CD1c-positive myeloid dendritic cell (primary cell): ENCODE results near the gene SAMD15.
A peak's percentile ranks its signal among the peaks of the same experiment; 100 is the strongest.
"Not testable (repeated sequence)": the region's sequence is repeated elsewhere in the genome, so short reads cannot be mapped to it uniquely, and the experiment has no call there.

Experiments used
- DNase-seq: peaks from one replicate; pipeline ENCODE4 v3.0.0-alpha.2; 2016; ENCODE audit errors: extremely low spot score

Gene SAMD15

DNA sequence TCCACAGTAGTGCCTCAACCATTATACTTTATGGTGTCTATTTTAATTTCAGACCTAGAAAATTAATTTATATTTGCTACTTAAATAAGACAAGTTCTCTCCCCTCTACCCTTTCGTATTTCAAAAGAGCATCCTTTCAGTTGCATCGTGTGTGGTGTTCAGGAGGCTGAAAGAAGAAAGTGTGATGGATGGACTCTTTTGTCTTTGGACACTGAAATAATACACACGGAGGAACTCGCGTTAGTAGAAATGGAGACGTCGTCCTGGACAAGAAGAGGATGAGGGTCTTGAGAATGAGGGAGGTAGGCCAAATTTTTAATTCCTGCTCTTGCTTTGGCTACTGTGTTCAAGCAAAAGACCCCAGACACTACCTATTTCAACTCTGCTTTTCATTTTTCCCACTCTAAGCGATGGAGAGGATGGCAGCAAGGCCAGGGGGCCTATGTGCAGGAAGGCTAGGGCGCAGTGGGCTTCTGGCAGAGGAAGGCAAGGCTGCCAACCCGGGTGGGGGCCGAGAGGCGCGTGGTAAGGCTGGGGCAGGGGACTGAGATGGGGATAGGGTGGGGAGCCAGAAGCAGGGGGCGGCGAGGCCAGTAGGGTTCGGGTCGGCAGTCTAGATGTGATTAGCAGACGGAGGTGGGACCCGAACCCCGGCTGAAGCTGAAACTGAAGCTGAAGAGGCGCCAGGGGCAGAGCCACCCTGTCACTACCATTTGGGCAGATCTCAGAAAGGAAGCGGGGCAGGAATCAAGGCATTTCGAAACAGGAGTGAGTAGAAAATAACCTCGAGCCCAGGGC, 1.0 kb upstream of the SAMD15 start:
- peak; percentile 28 for DNase-seq

DNA sequence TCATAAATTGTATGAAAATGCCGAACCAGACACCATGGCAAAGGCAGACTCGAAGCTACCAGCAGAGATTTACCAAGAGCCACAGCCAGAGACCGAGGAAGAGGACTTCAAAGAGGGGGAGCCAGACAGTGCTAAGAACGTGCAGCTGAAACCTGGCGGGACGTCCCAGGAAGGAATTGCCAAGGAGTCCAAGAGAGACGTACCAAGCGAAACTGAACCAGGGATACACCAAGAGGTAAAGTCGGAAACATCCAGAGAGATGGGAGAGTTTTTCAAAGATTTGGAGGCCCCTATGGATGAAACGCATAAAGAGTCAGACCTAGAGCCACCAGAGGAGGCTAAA, 294 bp downstream of the SAMD15 start:
- no peak for DNase-seq

DNA sequence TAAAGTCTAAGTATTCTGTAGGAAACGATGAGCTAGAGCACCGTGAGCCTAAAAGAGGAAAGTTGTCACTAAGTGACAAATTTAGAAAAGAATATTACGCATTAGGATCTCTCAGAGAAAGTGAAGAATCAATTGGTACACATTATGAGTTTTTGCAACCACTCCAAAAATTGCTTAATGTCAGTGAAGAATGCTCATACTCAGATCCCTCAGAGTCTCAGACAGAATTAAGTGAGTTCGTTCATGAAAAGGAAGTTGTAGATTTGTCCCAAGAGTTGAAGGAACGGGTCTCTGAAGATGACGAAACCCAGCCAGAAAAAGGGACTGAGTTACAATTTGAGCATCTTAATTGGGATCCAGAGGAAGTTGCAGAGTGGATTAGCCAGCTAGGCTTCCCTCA, 1.5 kb downstream of the SAMD15 start:
- DNase-seq: peak; percentile 37

DNA sequence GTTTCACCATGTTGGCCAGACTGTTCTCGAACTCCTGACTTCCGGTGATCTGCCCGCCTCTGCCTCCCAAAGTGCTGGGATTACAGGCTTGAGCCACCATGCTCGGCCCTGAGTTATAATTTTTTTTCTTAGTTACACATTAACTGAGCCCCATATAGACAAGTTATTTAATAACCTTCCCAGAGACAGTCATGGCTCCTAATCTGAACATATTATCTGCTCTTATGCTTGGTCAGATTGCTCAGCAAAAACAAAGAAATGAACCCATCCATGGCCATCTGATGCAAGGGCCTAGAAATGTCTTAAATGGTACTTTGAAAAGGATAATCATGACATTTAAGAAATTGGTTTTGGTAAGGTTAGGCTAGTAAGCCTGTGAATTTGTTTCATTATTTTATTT, 13.0 kb downstream of the SAMD15 start:
- no peak for DNase-seq

DNA sequence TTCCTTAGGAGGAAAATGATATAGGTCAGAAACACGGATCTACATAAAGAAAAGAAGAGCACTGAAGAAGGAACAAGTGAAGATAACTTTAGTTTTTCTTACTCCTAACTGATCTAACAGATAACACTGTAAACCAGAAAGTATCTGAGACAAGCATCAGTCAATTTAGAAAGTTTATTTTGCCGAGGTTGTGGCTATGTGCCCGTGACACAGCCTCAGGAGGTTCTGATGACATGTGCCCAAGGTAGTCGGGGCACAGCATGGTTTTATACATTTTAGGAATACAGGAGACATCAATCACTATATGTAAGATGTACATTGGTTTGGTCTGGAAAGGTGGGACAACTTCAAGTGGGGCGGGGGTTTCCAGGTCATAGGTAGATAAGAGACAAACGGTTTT, 23.0 kb downstream of the SAMD15 start:
- DNase-seq: no peak

DNA sequence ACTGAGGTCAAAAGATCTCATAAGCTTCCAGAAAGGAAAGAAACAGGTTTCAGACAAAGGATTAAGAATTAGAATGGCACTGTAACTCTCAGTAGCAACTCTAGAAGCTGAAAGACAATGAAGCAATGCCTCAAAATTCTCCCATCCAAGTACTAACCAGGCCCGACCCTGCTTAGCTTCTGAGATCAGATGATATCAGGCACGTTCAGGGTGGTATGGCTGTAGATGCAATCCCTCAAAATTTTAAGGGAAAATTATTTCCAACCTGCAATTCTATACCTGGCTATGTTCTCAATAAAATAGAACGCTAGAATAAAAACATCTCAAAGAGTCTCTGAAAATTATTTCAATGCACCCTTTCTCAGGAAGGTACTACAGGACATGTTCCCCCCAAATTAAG, 26.6 kb downstream of the SAMD15 start:
- DNase-seq: no peak

DNA sequence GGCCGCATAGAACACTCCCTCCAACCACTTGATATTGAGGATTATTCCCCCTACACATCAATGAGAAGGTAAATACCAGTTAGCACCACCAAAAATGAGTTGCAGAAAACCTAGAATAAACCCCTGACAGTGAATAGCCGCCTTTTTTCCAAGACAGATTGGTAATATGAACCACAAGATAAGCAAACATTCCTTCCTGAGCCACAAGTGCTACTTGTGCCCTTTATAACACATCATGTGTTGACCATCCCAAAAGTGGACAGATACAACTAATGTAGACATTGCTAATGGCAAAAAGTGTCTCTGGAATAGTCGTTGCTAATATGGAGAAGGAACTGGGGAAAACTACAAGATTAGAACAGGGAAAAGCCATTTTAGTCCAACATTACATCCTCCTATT, 28.9 kb downstream of the SAMD15 start:
- no peak for DNase-seq

DNA sequence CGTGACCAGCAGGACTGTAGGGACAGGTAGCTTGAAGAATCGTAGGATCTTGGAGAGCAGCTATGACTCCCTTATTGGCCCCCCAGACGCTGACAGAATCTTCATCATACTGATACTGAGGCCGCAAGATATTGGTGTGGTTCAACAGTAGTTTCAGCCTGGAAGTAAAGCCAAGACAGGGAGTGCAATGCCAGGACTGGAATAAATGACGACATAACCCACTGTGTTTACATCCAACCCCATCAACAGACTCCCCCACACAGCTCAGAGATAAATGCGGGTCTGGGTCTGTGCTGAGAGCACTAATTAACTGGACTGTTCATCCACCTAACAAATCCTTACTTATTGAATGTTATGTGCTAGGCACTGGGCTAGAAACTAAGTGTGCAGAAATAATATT, 29.5 kb downstream of the SAMD15 start:
- DNase-seq: peak; percentile 7

DNA sequence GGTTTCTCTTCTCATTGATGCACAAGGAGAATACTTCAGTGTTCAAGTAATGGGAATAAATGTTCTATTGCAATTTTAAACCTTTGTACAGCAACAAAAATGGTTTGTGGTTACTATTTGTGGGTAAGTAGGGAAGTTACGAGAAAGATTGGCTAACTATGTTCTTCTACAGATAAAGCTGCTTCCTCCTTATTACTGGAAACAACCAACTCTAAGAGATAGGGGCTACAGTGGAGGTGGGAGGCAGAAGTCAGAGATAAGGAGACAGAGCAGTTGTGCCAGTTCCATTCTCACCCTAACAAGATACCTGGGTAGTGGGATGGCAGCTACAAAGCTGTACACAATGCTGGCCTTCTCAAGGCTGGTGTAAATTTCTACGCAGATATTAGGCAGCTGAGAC, 30.0 kb downstream of the SAMD15 start:
- DNase-seq: peak; percentile 55

DNA sequence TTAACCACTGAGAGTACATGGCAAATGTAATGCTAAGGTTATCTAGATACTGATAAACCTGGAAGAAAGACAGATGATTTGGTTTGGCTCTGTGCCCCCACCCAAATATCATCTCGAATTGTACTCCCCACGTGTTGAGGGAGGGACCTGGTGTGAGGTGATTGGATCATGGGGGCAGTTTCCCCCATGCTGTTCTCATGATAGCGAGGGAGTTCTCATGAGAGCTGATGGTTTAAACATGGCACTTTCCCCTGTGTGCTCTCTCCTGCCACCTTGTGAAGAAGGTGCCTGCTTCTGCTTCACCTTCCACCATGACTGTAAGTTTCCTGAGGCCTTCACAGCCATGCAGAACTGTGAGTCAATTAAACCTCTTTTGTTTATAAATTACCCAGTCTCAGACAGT, 32.0 kb downstream of the SAMD15 start:
- DNase-seq: no peak

DNA sequence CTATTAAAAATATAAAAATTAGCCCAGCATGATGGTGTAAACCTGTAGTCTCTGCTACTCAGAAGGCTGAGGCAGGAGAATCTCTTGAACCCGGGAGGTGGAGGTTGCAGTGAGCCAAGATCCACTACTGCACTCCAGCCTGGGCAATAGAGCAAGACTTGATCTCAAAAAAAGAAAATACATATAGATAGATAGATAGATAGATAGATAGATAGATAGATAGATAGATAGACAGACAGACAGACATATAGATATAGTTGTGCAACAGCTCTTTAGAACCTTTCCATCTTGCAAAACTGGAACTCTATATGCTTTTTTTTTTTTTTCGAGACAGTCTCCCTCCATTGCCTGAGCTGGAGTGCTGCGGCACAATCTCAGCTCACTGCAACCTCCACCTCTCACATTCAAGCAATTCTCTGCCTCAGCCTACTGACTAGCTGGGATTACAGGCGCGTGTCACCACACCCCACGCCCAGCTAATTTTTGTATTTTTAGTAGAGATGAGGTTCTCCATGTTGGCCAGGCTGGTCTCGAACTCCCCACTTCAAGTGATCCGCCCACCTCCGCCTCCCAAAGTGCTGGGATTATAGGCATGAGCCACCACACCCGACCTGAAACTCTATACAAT, 38.3 kb downstream of the SAMD15 start:
- DNase-seq: not testable (repeated sequence)

DNA sequence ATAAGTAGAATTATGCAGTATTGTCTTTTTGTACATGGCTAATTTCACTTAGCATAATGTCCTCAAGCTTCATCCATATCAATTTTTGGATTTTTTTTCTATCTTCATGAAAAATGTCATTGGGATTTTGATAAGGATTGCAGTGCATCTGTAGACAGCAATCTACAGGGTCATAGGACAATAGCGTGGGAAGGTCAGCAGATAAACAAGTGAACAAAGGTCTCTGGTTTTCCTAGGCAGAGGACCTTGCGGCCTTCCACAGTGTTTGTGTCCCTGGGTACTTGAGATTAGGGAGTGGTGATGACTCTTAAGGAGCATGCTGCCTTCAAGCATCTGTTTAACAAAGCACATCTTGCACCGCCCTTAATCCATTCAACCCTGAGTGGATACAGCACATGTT, 38.9 kb downstream of the SAMD15 start:
- DNase-seq: not testable (repeated sequence)

DNA sequence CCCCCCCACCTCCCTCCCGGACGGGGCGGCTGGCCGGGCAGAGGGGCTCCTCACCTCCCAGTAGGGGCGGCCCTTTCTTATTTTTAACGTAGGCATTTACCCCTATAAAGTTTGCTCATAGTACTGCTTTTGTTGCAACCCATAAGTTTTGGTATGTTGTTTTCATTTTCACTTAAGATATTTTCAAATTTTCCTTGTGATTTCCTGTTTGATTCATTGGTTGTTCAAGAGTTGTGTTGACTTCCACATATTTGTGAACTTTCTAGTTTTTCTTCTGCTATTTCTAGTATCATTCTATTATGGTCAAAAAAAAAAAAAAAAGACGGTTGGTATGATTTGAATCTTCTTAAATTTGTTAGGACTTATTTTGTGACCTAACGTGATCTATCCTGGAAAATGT, 39.7 kb downstream of the SAMD15 start:
- no peak for DNase-seq

DNA sequence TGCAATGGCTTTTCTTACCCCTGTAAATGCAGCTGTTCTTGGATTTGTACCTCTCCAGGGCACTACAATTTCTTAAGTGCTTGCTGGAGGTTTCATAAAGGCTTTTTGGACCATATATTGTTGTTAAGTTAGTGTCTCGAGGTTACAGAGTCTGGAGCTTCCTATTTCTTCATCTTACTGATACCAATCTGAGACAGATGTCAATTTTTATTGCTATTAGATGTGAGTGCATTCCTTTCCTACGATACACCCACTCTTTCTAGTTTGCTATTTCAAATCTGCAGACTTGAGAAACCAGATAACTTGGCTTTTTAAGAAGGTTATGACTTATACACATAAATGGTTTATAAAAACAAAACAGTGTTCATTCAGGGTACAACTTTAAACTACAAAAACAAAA, 44.0 kb downstream of the SAMD15 start:
- no peak for DNase-seq

DNA sequence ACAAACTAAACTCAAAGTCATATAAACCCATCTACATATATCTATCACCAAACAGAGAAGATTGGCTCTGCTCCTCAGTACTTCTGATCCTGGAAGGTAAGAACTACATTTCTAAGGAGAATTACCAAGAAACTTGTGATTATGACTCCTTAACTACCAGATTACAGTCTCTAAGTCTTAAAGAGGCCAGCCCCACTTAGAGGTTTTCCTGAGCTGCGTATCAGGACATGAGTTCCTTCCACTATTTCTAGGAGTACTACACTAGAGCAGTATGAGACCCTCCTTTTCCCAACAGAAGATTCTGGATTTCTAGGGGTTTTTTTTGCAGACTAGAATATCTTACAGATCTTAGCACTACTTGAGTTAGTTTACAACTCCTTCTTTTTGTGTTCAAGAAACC, 46.2 kb downstream of the SAMD15 start, which contains the start of gene NOXRED1:
Gene NOXRED1, minus strand, starts transcription at position 101 of the 400 bp plus-strand sequence. CDS start 634 bp downstream, outside the sequence.
- no peak for DNase-seq

DNA sequence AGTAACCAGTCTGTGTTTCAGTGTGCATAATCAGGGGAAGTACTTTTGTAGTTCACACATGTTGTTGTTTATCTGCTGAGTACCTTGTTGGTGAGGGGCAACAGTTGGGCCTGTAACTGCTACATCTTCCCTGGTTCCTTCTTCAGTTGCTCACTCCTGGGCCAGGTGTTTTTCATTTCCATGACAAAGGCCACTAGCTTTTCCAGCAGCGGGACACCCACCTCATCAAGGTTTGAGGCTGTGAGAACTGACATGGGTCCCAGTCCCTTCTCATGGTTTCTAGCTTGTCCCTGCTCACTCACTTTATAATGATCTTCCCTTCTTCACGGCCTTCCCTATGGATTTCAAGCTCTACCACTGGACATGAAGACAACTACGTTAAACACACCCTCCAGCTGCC, 47.7 kb downstream of the SAMD15 start:
- no peak for DNase-seq

DNA sequence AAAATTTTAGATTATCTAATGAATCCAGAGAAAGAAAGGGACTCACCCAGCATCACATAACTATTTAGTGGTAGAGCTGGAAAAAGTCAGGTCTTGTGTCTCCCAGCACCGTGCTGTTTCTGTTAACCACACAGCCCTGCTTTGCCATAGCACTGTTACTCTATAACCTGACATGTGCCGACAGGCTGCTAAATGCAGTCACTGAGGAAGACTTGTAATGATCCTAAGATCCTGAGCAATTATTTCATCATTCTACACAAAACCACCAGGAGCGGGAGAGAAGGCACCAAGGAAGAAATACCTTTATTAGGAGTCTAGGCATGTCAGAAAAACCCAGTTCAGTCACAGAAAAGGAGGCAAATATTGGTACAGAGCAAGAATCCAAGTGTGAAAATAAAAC, 49.2 kb downstream of the SAMD15 start:
- DNase-seq: no peak

DNA sequence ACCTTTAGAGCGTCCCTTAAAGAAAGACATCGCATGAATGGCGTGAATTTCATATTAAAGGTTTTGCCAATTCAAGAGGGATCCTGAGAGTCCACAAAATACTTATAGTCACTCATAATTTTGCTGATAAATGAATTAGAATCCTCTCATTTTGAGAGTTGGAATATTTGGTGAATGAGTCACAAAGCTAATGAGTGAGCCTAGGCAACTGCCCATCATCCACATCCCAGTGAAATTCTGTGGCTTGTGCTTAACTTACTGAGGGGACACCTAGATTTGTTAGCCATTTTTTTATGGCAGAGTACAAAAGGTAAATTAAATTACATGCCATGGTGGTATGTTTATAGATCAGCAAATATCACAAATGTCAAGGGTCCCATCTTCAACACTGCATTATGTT, 58.9 kb downstream of the SAMD15 start:
- DNase-seq: no peak

DNA sequence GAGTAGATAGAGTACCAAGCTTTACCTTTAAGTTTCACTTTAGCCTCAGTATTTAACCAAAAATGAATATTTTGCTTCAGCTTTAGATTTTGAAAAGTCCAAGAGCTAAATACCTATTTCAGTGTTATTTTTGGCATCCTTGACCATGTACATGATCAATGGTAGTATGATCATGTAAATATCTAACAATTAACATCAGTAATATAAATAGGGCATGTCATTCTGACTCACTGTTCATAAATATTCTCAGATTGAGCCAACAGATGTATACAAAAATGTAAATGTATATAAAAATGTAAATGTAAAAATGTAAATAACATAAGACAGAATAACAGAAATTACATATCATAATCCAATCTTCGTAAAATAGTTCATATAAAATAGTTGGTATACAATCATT, 61.4 kb downstream of the SAMD15 start:
- no peak for DNase-seq

DNA sequence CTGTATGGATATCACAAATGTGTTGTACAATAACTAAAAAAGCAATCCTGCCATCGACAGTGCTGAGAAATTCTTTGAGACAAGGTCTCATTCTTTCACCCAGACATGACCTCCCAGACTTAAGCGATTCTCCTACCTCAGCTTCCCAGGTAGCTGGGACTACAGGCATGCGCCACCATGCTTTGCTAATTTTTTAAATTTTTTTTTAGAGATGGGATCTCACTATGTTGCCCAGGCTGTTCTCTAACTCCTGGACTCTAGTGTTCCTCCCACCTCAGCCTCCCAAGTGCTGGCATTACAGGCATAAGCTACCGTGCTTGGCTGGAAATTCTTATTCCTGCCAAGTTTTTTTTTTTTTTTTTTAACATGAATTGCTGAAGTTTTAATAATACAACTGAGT, 62.7 kb downstream of the SAMD15 start:
- DNase-seq: no peak
